NCI-H2171 (cell line): ENCODE results near the gene MYO1F.
"Not testable (repeated sequence)": the region's sequence is repeated elsewhere in the genome, so short reads cannot be mapped to it uniquely, and the experiment has no call there.

Source experiments
- DNase-seq: peaks from one replicate; lab custom pipeline; 2025; lab: John Stamatoyannopoulos, UW

The MYO1F gene

GRCh38 chr19:8517551-8518442 lies 59.4 kb downstream of the MYO1F start:
- no peak for DNase-seq

DNA sequence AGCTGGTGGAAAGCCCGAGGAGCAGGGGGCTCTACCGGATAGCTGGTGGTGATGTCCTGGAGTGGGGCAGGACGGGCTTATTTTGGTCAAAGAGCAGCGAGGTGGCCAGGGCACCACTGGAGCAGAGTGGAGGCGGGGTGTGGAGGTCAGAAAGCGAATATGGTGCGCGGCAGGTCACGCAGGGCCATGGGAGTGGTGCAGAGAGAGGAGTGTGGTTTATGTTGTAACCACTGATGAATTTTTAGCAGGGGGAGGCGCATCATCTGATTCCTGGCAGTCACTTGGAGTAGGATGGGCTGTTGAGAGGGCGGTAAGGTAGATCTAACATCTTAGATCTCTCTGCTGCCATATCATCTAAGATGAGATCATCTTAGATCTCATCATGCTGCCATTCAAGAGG lies 61.9 kb downstream of the MYO1F start:
- no peak for DNase-seq

DNA sequence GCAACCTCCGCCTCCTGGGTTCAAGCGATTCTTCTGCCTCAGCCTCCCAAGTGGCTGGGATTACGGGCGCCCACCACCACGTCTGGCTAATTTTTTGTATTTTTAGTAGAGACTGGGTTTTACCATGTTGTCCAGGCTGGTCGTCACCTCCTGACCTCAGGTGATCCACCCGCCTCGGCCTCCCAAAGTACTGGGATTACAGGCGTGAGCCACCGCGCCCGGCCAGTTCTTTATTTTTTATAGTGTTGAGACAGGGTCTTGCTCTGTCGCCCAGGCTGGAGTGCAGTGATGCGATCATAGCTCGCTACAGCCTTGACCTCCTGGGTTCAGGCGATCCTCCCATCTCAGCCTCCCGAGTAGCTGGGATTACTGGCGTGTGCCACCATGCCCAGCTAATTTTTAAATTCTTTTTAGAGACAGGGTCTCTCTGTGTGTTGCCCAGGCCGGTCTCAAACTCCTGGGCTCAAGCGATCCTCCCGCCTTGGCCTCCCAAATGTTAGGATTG lies 62.7 kb downstream of the MYO1F start:
- DNase-seq = not testable (repeated sequence)

- peak; percentile 95 for DNase-seq
Observed at GRCh38 chr19:8513687-8514504, 63.3 kb downstream of the MYO1F start, which contains the start of gene ZNF414. Gene ZNF414 (minus strand): TSS chr19:8514167. CDS start chr19:8514046, 121 bp downstream.

- no peak for DNase-seq
Observed at GRCh38 chr19:8513036-8513686, 64.1 kb downstream of the MYO1F start.

GRCh38 chr19:8512115-8512967 lies 64.9 kb downstream of the MYO1F start:
- no peak for DNase-seq

DNA sequence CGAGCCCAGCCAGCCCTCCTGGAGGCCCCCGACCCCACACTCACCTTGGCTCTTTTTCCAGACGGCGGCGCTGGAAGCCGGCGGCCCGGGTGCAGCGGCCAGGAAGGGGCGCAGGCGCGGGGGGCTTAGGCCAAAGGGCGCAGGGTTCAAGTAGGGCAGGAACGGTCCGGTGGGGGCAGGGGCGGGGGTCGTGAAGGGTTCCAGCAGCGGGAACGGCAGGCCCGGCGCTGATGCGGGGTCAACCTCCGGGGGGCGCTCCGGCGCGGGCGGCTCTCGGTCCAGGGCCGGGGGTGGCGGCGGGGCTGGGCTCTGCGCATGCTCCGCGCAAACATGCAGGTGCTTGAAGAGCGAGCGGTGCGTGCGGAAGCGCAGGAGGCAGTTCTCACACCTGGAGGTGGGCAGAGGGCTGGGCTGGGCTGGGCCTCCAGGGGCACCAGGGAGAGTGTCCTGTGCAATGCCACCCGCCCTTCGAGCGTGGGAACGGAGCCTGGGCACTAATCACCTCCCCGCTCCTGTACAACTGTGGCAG lies 65.6 kb downstream of the MYO1F start:
- no peak for DNase-seq

- DNase-seq = no peak
Observed at GRCh38 chr19:8510589-8511115, 66.6 kb downstream of the MYO1F start.

DNA sequence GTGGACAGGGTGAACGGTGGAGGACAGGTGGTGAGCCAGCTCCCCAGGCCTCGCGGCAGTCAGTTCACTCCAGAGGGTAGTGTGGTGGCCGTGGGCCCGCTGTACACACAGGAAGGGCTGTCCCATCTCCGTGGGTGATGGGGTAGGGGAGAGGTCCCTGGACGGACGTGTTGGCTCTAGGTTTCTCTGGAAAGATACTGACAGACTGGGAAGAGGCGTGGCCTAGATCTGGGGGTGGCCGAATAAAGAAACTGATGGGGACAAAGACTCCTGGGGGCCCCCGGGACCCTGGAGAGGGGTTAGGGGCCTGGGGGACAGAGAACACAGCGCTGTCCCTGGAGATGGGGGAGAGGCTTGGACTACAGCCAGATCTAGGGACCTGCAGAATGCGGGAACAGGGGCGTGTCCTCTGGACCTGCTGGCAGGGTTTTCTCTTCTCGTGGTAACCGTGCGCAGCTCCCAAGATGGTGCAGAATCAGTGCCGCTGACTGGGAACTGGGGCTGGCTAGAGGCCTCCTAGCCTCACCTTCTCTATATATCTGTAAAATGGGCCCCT lies 70.8 kb downstream of the MYO1F start:
- DNase-seq = no peak

DNA sequence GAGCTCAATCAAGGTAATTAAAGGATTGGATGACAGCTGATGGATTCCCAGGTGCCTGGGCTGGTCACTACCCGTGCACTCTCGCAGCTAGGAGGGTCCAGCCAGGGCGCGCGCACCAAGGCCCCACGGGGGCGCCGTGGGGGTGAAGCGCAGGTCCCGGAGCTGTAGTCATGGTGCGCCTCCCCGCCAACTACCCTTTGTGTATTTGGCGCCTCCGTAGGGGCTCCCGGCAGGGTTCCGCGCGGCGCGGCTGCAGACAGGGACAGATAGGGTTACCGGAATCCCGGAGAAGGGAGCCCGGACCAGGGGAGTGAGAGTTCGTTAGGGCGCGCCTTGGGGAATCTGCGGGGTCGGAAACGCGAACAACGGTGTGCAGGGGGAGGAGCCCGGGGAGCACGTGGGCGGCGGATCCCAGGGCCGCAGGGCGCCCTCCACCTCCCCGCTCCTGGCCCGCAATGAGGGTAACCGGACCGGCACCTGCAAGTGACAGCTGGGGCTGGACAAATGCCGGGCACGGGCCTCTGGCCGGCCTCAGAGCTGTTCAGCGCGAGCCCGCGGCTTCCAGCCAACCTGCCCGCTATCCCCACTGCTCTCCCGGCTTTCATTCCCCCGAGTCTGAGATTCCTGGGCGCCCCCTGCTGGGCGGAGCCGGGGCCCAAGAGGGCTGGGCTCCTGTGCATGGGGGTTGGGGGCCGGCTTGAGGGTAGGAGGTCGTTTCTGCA lies 71.4 kb downstream of the MYO1F start:
- peak; percentile 64 for DNase-seq

- DNase-seq = no peak
Observed at GRCh38 chr19:8504919-8505318, 72.3 kb downstream of the MYO1F start.

DNA sequence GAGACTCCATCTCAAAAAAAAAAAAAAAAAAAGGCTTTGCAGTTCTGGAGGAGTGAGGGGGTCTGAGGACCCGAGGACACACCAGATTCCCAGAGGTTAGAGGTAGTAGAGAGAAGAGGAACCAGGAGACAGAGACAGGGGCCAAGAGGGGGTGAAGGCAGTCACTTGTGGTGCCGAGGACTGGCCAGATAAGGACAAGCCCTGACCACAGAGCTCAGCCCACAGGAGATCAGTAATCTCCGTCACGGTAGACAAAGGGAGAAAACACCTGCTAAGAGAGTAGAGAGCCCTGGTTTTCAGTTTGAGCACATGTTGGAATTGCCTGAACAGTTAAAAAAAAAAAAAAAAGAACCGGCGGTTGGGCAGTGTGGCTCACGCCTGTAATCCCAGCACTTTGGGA lies 73.1 kb downstream of the MYO1F start:
- no peak for DNase-seq

GRCh38 chr19:8503510-8503909 lies 73.7 kb downstream of the MYO1F start:
- DNase-seq = no peak

- no peak for DNase-seq
Observed at GRCh38 chr19:8501981-8502380, 75.3 kb downstream of the MYO1F start.

GRCh38 chr19:8501516-8501915 lies 75.7 kb downstream of the MYO1F start:
- no peak for DNase-seq

DNA sequence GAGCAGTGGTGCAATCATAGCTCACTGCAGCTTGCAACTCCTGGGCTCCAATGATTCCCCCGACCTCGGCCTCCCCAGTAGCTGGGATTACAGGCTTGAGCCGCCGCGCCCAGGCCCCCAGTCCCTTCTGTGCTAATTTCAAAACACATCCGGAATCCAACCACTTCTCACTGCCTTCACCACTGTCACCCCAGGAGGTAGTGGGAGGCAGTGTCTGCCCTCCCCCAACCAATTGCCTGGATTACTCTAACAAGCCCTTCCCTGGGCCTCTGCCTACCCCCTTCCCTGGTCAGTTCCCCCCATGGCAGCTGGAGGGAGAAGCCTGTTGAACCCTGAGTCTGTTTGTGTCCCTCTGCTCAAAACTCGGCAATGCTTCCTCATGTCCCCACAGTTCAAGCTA lies 77.1 kb downstream of the MYO1F start:
- DNase-seq = no peak

GRCh38 chr19:8499048-8499833 lies 78.0 kb downstream of the MYO1F start:
- DNase-seq = no peak

- no peak for DNase-seq
Observed at GRCh38 chr19:8498295-8498694, 78.9 kb downstream of the MYO1F start.

- no peak for DNase-seq
Observed at GRCh38 chr19:8494158-8494557, 83.1 kb downstream of the MYO1F start.
